Natural killer cell (primary cell): ENCODE results near the gene AFAP1L2. TPM values are rescaled to one million over a fixed set of nuclear protein-coding genes. Genes with fewer than 3 reads are reported as not detected.
A peak's percentile ranks its signal among the peaks of the same experiment; 100 is the strongest.

Source experiments
- ATAC-seq, 3 donors: fragments of 150-1000 bp in 2 of 3; fragments of 200-7000 bp in 1 of 3; cut with Tn5 transposase; 1 replicate in 1 of 3; 2 replicates in 2 of 3; pipeline ENCODE4 v1.10.0; 2021; ENCODE audit warnings: mild to moderate bottlenecking in 2 of 3, moderate library complexity in 2 of 3
- DNase-seq, 2 donors: peaks; one replicate each; pipeline versions ENCODE4 v3.0.0 to v3.0.0-alpha.2; 2013 to 2021; ENCODE audit warnings: mixed read lengths in 1 of 2
- H3K27ac ChIP-seq: one replicate; pipeline ENCODE4 v1.5.1; 2013; ENCODE audit warnings: mild to moderate bottlenecking, low read length
- H3K27me3 ChIP-seq: one replicate; pipeline ENCODE4 v1.6.1; 2013; ENCODE audit warnings: low read length; ENCODE audit not compliant: control insufficient read depth, insufficient read depth
- H3K36me3 ChIP-seq: one replicate; pipeline ENCODE4 v1.6.1; 2013; ENCODE audit warnings: low read length; ENCODE audit not compliant: control insufficient read depth, insufficient read depth
- H3K4me1 ChIP-seq: one replicate; pipeline ENCODE4 v1.6.1; 2013; ENCODE audit warnings: low read length; ENCODE audit not compliant: control insufficient read depth, insufficient read depth
- H3K4me3 ChIP-seq: one replicate; pipeline ENCODE4 v1.5.1; 2013; ENCODE audit warnings: low read length
- H3K9me3 ChIP-seq: one replicate; pipeline ENCODE4 v1.6.1; 2013; ENCODE audit warnings: low read length; ENCODE audit not compliant: control insufficient read depth, insufficient read depth
- H3K27ac Mint-ChIP-seq, 2 donors: one replicate each; pipeline ENCODE4 v1.8.0; 2022; ENCODE audit warnings: mild to moderate bottlenecking in 2 of 2, mixed read lengths in 2 of 2, moderate library complexity in 1 of 2
- H3K27me3 Mint-ChIP-seq, 2 donors: one replicate each; pipeline ENCODE4 v1.8.0; 2022; ENCODE audit warnings: low read depth in 2 of 2, mixed read lengths in 2 of 2
- H3K36me3 Mint-ChIP-seq: one replicate; pipeline ENCODE4 v1.8.0; 2022; ENCODE audit warnings: mixed read lengths
- H3K4me1 Mint-ChIP-seq, 2 donors: one replicate each; pipeline ENCODE4 v1.8.0; 2022; ENCODE audit warnings: mixed read lengths in 2 of 2
- H3K4me3 Mint-ChIP-seq: one replicate; pipeline ENCODE4 v1.8.0; 2022; ENCODE audit warnings: mild to moderate bottlenecking, moderate library complexity, mixed read lengths
- H3K9me3 Mint-ChIP-seq, 2 donors: one replicate each; pipeline ENCODE4 v1.8.0; 2022; ENCODE audit warnings: mixed read lengths in 2 of 2
- WGBS: methylation state at CpG from one replicate; pipeline ENCODE4 v1.1.7; 2013; ENCODE audit warnings: missing lambda C conversion rate; ENCODE audit not compliant: insufficient coverage; 5-methylcytosine and 5-hydroxymethylcytosine counted together
- intact Hi-C: fragments of 100-400 bp; cut with micrococcal nuclease; formaldehyde crosslinking; loops from one replicate; pipeline ENCODE4 v1.14.2; 2022
- total RNA-seq, 4 donors: library from RNA; stranded (reverse); fragments of 120-200 nt in 1 of 4; gene quantifications; one replicate each; pipeline versions ENCODE4 v1.2.3 to v1.2.4, GENCODE V29; 2013 to 2022
- TF ChIP-seq, protein P1 (sequence below): fragments of 200-600 bp; IDR thresholded peaks from one replicate; pipeline ENCODE4 v1.8.0; 2022; ENCODE audit warnings: antibody characterized with exemption

The AFAP1L2 gene
- total RNA-seq, 3 donors from 2014 or later (not counting 1 experiment from before 2014, with no cell fraction given), result 0.66 to 2.8 (median 1.3) TPM

DNA sequence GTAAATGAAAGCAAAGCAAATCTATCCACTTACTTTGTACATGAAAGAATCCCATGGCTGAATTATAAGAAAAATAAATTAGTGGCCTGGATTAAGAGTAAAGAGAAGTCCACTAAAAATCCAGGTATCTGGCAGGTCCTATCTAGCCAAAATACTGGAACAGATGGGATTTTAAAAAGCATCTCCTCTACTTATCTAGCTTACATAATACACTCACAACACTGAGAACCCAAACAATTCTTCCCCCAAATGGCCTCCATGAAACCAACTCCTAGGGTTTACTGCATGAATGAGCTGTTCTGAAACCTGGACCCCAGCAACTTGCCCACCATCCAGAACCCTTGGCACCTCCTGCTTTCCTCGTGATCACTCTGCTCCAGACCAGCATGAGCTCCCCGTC lies 61.3 kb downstream of the AFAP1L2 start:
- H3K27me3 Mint-ChIP-seq, result peaks cover 0 to 9% of the 10 kb centered on the region in 2 donors
- ATAC-seq (no peak), DNase-seq (no peak)
- peaks cover 0 to under 1% of the 10 kb centered on the region in 2 donors for H3K4me1 Mint-ChIP-seq
- Histone ChIP-seq H3K9me3 (no peaks in the 10 kb centered on the region), H3K27me3 (no peaks in the 10 kb centered on the region), H3K4me3 (no peak overlapping the region), H3K36me3 (no peaks in the 10 kb centered on the region), H3K4me1 (peaks cover 3% of the 10 kb centered on the region), H3K27ac (no peak overlapping the region)
- H3K36me3 Mint-ChIP-seq, result no peaks in the 10 kb centered on the region
- intact Hi-C loops, result no loop called here
- 81% methylated on average over 2 of the region's 2 CpGs for WGBS
- H3K27ac Mint-ChIP-seq, result no peak overlapping the region
- TF ChIP-seq, protein P1, sequence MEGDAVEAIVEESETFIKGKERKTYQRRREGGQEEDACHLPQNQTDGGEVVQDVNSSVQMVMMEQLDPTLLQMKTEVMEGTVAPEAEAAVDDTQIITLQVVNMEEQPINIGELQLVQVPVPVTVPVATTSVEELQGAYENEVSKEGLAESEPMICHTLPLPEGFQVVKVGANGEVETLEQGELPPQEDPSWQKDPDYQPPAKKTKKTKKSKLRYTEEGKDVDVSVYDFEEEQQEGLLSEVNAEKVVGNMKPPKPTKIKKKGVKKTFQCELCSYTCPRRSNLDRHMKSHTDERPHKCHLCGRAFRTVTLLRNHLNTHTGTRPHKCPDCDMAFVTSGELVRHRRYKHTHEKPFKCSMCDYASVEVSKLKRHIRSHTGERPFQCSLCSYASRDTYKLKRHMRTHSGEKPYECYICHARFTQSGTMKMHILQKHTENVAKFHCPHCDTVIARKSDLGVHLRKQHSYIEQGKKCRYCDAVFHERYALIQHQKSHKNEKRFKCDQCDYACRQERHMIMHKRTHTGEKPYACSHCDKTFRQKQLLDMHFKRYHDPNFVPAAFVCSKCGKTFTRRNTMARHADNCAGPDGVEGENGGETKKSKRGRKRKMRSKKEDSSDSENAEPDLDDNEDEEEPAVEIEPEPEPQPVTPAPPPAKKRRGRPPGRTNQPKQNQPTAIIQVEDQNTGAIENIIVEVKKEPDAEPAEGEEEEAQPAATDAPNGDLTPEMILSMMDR, result no peak
- no peaks in the 10 kb centered on the region for H3K9me3 Mint-ChIP-seq
- H3K4me3 Mint-ChIP-seq, result no peak overlapping the region

DNA sequence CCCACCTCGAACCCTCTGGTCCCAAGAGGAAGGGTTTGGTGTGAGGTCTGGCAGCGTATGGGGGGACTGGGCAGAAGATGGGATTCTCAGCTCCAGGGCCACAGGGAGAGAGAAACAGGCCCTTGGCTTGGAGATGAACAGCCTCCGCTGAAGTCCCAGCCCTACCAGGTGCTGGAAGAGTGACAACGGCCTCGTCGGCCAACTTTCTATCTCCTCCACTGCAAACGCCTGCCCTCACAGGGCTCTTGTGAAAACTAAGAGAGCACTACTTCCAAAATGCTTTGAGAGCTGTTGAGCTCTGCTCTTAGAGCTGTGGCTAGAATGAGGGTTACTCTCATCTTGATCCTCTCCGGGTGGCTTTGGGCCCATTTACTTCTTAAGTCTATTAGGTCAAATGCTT lies 63.5 kb downstream of the AFAP1L2 start:
- H3K27ac Mint-ChIP-seq, result no peak overlapping the region
- H3K9me3 Mint-ChIP-seq, result no peaks in the 10 kb centered on the region
- WGBS, result over 99% methylated on average over 8 of the region's 8 CpGs
- Histone ChIP-seq H3K27ac (no peak overlapping the region), H3K9me3 (no peaks in the 10 kb centered on the region), H3K36me3 (no peaks in the 10 kb centered on the region), H3K27me3 (no peaks in the 10 kb centered on the region), H3K4me1 (peaks cover 16% of the 10 kb centered on the region), H3K4me3 (no peak overlapping the region)
- DNase-seq, result no peak
- TF ChIP-seq, protein P1, result no peak
- H3K36me3 Mint-ChIP-seq, result no peaks in the 10 kb centered on the region
- peaks cover 0 to 6% of the 10 kb centered on the region in 2 donors for H3K27me3 Mint-ChIP-seq
- H3K4me3 Mint-ChIP-seq, result no peak overlapping the region
- ATAC-seq, result no peak
- peaks cover 5 to 11% of the 10 kb centered on the region in 2 donors for H3K4me1 Mint-ChIP-seq
- intact Hi-C loops, result no loop called here

DNA sequence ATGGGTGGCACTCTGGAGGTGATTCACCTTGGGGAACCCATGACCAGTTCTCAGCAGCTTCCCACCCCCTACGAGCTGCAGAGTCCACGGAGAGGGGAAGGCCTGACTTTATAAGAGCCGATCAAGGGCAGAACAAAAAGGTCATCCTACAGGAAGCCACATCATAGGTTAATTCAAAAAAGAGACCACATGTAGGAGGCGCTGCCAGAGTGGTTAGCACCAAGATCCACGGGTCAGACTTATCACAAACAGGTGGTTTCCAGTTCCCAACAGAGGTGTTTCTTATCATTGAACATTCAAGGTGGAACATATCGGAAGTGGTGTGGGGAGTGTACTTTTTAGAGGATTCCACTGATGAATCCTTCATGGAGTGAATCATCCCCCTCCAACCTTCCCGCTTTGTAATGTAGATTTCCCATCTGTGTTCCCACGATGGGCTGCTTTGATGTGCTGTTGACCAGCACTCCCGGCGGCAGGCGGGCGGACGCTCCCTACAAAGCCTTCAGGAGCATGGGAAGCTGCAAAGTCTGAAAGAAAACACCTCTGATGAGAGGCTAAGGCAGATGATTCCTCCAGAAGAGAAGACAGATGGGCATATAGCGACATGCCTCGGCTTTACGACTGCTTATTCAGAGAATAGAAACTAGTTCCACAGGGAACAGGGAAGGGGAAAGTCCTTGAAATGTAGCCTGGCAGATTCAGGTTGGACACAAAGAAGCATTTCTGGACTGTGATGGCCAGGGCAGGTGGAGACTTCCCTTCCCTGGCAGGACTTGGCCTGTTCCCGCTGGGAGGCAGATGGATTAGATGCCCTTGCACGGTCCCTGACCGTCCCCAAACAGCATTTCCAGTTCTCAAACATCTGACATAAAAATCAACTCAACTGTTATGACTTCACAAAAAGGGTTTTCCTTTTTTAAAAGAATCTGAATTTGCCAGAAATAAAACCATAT lies 66.5 kb downstream of the AFAP1L2 start:
- Mint-ChIP-seq H3K36me3 (no peaks in the 10 kb centered on the region), H3K27ac (no peak overlapping the region), H3K4me3 (no peak overlapping the region), H3K9me3 (no peaks in the 10 kb centered on the region), H3K4me1 (peaks cover 5 to 11% of the 10 kb centered on the region in 2 donors), H3K27me3 (no peaks in the 10 kb centered on the region)
- 60% methylated on average over 18 of the region's 19 CpGs for WGBS
- no peaks in the 10 kb centered on the region for H3K36me3 ChIP-seq
- H3K4me3 ChIP-seq, result no peak overlapping the region
- DNase-seq (peak in 1 of 2 donors; percentile 17), ATAC-seq (peak; percentile 60 to 86 (median 86))
- H3K9me3 ChIP-seq, result no peaks in the 10 kb centered on the region
- intact Hi-C loops, result no loop called here
- TF ChIP-seq, protein P1, result no peak
- no peak overlapping the region for H3K27ac ChIP-seq
- H3K4me1 ChIP-seq, result peaks cover 16% of the 10 kb centered on the region
- H3K27me3 ChIP-seq, result no peaks in the 10 kb centered on the region
